Chondrocyte (in vitro differentiated cells): ENCODE measurements around the gene DISC1. TPM values are rescaled to one million over a fixed set of nuclear protein-coding genes. Genes with fewer than 3 reads are reported as not detected.

Experiments
- DNase-seq: peaks from one replicate; pipeline ENCODE4 v3.0.0; 2021; ENCODE audit warnings: mixed read lengths, low spot score
- H3K27ac Mint-ChIP-seq: one replicate; pipeline ENCODE4 v1.8.0; 2021; ENCODE audit warnings: mild to moderate bottlenecking, moderate library complexity, mixed read lengths; ENCODE audit not compliant: unreplicated experiment
- H3K27me3 Mint-ChIP-seq: 2 replicates; pipeline ENCODE4 v1.8.0; 2021; ENCODE audit warnings: low read depth, mixed read lengths
- H3K36me3 Mint-ChIP-seq: 2 replicates; pipeline ENCODE4 v1.8.0; 2021; ENCODE audit warnings: low read depth, mixed read lengths
- H3K4me1 Mint-ChIP-seq: 2 replicates; pipeline ENCODE4 v1.8.0; 2021; ENCODE audit warnings: low read depth, mild to moderate bottlenecking, mixed read lengths
- H3K4me3 Mint-ChIP-seq: one replicate; pipeline ENCODE4 v1.8.0; 2021; ENCODE audit warnings: mild to moderate bottlenecking, moderate library complexity, mixed read lengths; ENCODE audit not compliant: unreplicated experiment
- H3K9me3 Mint-ChIP-seq: 2 replicates; pipeline ENCODE4 v1.8.0; 2021; ENCODE audit warnings: low read depth, mixed read lengths
- total RNA-seq: library from RNA; stranded (reverse); gene quantifications from 3 replicates; pipeline ENCODE4 v1.2.1, GENCODE V29; 2021
- TF ChIP-seq, protein P1 (sequence below): fragments of 200-600 bp; sonication (generic); IDR thresholded peaks from 2 replicates; pipeline ENCODE4 v1.5.0; 2021; ENCODE audit warnings: antibody characterized with exemption, mild to moderate bottlenecking, moderate library complexity

DISC1 gene
- total RNA-seq, 1 donor from 2014 or later, result 5.0 TPM

DNA sequence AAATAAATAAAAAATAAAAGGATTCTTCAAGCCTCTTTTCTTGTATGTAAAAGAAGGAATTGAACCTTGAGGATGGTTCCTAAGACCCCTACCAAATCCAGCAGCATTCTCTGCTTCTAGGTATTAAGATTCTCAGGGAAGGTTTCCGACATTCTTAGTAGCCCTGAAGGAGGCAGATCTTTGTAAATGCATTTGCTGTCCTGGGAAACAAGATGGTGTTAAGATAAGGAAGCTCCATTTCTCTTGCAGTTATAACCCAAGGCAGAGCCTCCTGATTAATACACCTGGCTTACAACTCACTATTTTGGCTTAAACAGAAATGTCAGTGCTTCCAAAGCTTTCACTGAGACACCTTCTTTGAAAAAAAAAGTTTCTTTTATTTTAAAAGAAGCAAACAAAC lies 393.8 kb downstream of the DISC1 start:
- Mint-ChIP-seq H3K4me1 (peaks cover 9% of the 10 kb centered on the region), H3K9me3 (no peaks in the 10 kb centered on the region), H3K4me3 (no peak overlapping the region)

DNA sequence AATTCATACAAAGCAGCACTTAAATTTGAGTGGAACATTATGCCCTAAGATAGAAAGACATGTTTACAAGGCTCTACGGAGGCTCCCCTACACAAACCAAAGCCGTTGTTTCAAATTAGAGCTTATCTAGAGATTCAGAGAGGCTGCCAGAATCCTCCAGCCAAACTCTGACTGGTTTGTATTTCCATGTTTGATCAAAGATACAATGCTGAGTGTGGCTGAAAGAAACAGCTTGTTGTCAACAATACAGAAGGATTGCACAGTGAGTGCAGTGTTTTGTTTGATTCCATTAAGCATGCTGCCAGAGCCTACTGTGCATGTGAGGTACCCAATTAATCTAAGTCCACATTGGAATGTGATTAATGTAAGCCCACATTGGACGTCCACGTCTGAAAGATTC lies 402.7 kb downstream of the DISC1 start:
- TF ChIP-seq, protein P1, sequence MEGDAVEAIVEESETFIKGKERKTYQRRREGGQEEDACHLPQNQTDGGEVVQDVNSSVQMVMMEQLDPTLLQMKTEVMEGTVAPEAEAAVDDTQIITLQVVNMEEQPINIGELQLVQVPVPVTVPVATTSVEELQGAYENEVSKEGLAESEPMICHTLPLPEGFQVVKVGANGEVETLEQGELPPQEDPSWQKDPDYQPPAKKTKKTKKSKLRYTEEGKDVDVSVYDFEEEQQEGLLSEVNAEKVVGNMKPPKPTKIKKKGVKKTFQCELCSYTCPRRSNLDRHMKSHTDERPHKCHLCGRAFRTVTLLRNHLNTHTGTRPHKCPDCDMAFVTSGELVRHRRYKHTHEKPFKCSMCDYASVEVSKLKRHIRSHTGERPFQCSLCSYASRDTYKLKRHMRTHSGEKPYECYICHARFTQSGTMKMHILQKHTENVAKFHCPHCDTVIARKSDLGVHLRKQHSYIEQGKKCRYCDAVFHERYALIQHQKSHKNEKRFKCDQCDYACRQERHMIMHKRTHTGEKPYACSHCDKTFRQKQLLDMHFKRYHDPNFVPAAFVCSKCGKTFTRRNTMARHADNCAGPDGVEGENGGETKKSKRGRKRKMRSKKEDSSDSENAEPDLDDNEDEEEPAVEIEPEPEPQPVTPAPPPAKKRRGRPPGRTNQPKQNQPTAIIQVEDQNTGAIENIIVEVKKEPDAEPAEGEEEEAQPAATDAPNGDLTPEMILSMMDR, result no peak
- Mint-ChIP-seq H3K4me3 (no peak overlapping the region), H3K27ac (no peak overlapping the region), H3K27me3 (no peaks in the 10 kb centered on the region), H3K36me3 (peaks cover 6% of the 10 kb centered on the region), H3K9me3 (no peaks in the 10 kb centered on the region), H3K4me1 (no peaks in the 10 kb centered on the region)
- DNase-seq, result no peak

More for the DNA sequence above, 393.8 kb downstream of the DISC1 start:
- TF ChIP-seq, protein P1, result no peak
- DNase-seq, result no peak
- H3K36me3 Mint-ChIP-seq, result no peaks in the 10 kb centered on the region
- H3K27me3 Mint-ChIP-seq, result no peaks in the 10 kb centered on the region
- no peak overlapping the region for H3K27ac Mint-ChIP-seq

- no peaks in the 10 kb centered on the region for H3K4me1 Mint-ChIP-seq
- no peaks in the 10 kb centered on the region for H3K9me3 Mint-ChIP-seq
- peaks cover 6% of the 10 kb centered on the region for H3K36me3 Mint-ChIP-seq
- no peaks in the 10 kb centered on the region for H3K27me3 Mint-ChIP-seq
- no peak overlapping the region for H3K27ac Mint-ChIP-seq
- DNase-seq, result no peak
- TF ChIP-seq, protein P1, result no peak
- H3K4me3 Mint-ChIP-seq, result no peak overlapping the region
These were observed 404.6 kb downstream of the DISC1 start for GRCh38 chr1:232031156-232031555.

DNA sequence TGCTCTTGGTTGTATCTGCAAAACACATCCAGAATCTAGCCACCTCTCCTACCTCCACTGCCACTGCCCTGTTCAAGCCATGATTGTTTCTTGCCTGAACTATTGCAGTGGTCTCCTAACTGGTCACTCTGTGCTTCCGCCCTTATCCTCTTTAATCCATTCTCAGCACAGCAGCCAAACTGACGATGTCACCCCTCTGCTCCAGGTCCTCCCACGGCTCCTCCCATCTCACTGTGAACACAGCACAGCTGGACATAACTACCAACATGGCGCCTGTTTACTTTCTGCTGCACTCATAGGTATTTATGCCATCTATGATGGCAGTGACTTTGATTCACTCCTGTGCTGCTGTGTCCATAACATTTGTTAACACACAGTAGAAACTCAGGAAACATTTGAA lies 406.7 kb downstream of the DISC1 start:
- H3K4me1 Mint-ChIP-seq, result no peaks in the 10 kb centered on the region
- H3K4me3 Mint-ChIP-seq, result no peak overlapping the region
- peaks cover 8% of the 10 kb centered on the region for H3K36me3 Mint-ChIP-seq
- TF ChIP-seq, protein P1, result no peak
- no peak overlapping the region for H3K27ac Mint-ChIP-seq
- H3K9me3 Mint-ChIP-seq, result no peaks in the 10 kb centered on the region
- no peaks in the 10 kb centered on the region for H3K27me3 Mint-ChIP-seq
- DNase-seq, result no peak

GRCh38 chr1:232034556-232034955 lies 408.0 kb downstream of the DISC1 start:
- DNase-seq, result no peak
- H3K36me3 Mint-ChIP-seq, result peaks cover 8% of the 10 kb centered on the region
- TF ChIP-seq, protein P1, result no peak
- no peaks in the 10 kb centered on the region for H3K27me3 Mint-ChIP-seq
- no peak overlapping the region for H3K4me3 Mint-ChIP-seq
- no peaks in the 10 kb centered on the region for H3K4me1 Mint-ChIP-seq
- H3K9me3 Mint-ChIP-seq, result no peaks in the 10 kb centered on the region
- no peak overlapping the region for H3K27ac Mint-ChIP-seq
